SK-N-SH (cell line): ENCODE data around the gene TCF12. TPM values are rescaled to one million over a fixed set of nuclear protein-coding genes. Genes with fewer than 3 reads are reported as not detected.

Source experiments
- CTCF ChIA-PET: fragments of 300-600, 350-600 bp; formaldehyde crosslinking; extraction: SDS; loops from one replicate; lab custom pipeline; 2021; lab: Yijun Ruan, JAX
- POLR2A ChIA-PET: fragments of 350-600 bp; sonication (Branson Sonifier 250); formaldehyde crosslinking; extraction: SDS; loops from one replicate; lab custom pipeline; 2020; ENCODE audit warnings: antibody characterized with exemption, inconsistent platforms; lab: Yijun Ruan, JAX
- DNase-seq: peaks from one replicate; pipeline ENCODE4 v3.0.0; 2012
- H2AFZ ChIP-seq: fragments of 200-600 bp; sonication (generic); 2 replicates; pipeline ENCODE4 v1.8.1; 2016; ENCODE audit warnings: antibody characterized with exemption, mild to moderate bottlenecking, low read depth
- H3F3A ChIP-seq: fragments of 200-600 bp; sonication (generic); replicated peaks from 2 replicates; pipeline ENCODE3; 2016; ENCODE audit warnings: antibody characterized with exemption, mild to moderate bottlenecking; ENCODE audit not compliant: insufficient read depth
- H3K27ac ChIP-seq, 2 experiments: fragments of 200-500 bp in 1 of 2; fragments of 200-600 bp in 1 of 2; sonication (Bioruptor generic) in 1 of 2; sonication (generic), shearing (Covaris generic) in 1 of 2; 2 replicates each; pipeline versions ENCODE4 v1.5.1 to v1.6.1; 2014 to 2016; ENCODE audit warnings: low read depth in 2 of 2, inconsistent platforms in 1 of 2, low read length in 1 of 2, mild to moderate bottlenecking in 1 of 2, mixed read lengths in 1 of 2
- H3K27me3 ChIP-seq: fragments of 200-600 bp; sonication (generic), shearing (Covaris generic); 2 replicates; pipeline ENCODE4 v1.6.1; 2016; ENCODE audit warnings: mixed run types; ENCODE audit not compliant: insufficient read depth
- H3K36me3 ChIP-seq, 2 experiments: fragments of 200-500 bp in 1 of 2; fragments of 200-600 bp in 1 of 2; sonication (Bioruptor generic) in 1 of 2; sonication (generic) in 1 of 2; replicated peaks in 1 of 2; 2 replicates each; pipeline versions ENCODE3 to v1.5.1; 2014 to 2016; ENCODE audit warnings: low read length in 1 of 2, mild to moderate bottlenecking in 1 of 2; ENCODE audit not compliant: insufficient read depth in 2 of 2, control insufficient read depth in 1 of 2
- H3K4me1 ChIP-seq, 2 experiments: fragments of 200-500 bp in 1 of 2; fragments of 200-600 bp in 1 of 2; sonication (Bioruptor generic) in 1 of 2; sonication (generic), shearing (Covaris generic) in 1 of 2; 2 replicates each; pipeline versions ENCODE4 v1.5.1 to v1.6.1; 2014 to 2016; ENCODE audit warnings: low read depth in 1 of 2, low read length in 1 of 2, mixed run types in 1 of 2; ENCODE audit not compliant: insufficient read depth in 2 of 2, control insufficient read depth in 1 of 2
- H3K4me2 ChIP-seq: fragments of 200-600 bp; sonication (generic), shearing (Covaris generic); 2 replicates; pipeline ENCODE4 v1.6.1; 2017; ENCODE audit warnings: mixed run types
- H3K4me3 ChIP-seq, 2 experiments: fragments of 200-500 bp in 1 of 2; fragments of 200-600 bp in 1 of 2; sonication (Bioruptor generic) in 1 of 2; sonication (generic), shearing (Covaris generic) in 1 of 2; 2 replicates each; pipeline versions ENCODE4 v1.5.1 to v1.8.1; 2014 to 2016; ENCODE audit warnings: low read depth in 2 of 2, inconsistent platforms in 1 of 2, low read length in 1 of 2, mild to moderate bottlenecking in 1 of 2, mixed read lengths in 1 of 2, moderate library complexity in 1 of 2
- H3K79me2 ChIP-seq: fragments of 200-600 bp; sonication (generic); 2 replicates; pipeline ENCODE4 v1.8.1; 2017; ENCODE audit warnings: mild to moderate bottlenecking; ENCODE audit not compliant: insufficient read depth
- H3K9ac ChIP-seq: fragments of 200-600 bp; sonication (generic); 2 replicates; pipeline ENCODE4 v1.6.1; 2017; ENCODE audit warnings: mixed run types
- H3K9me2 ChIP-seq: fragments of 200-600 bp; sonication (generic); 2 replicates; pipeline ENCODE4 v1.6.1; 2017; ENCODE audit warnings: mixed run types
- H3K9me3 ChIP-seq: fragments of 200-600 bp; sonication (generic); 2 replicates; pipeline ENCODE4 v1.6.1; 2017; ENCODE audit warnings: mixed run types, mild to moderate bottlenecking, moderate library complexity
- H4K20me1 ChIP-seq: fragments of 200-600 bp; sonication (generic); 2 replicates; pipeline ENCODE4 v1.6.1; 2017; ENCODE audit warnings: mild to moderate bottlenecking, mixed run types; ENCODE audit not compliant: insufficient read depth
- CHD2 ChIP-seq: fragments of 150-350 bp; IDR thresholded peaks from 2 replicates; pipeline ENCODE4 v1.6.1; 2018; ENCODE audit warnings: low read length; ENCODE audit not compliant: partially characterized antibody
- CTCF ChIP-seq: fragments of 200-600 bp; sonication (generic); IDR thresholded peaks from 2 replicates; pipeline ENCODE4 v1.6.1; 2017; ENCODE audit warnings: antibody characterized with exemption, mild to moderate bottlenecking, moderate library complexity
- ELF1 ChIP-seq: IDR thresholded peaks from 2 replicates; pipeline ENCODE4 v1.4.0; 2012
- EP300 ChIP-seq, 2 experiments: IDR thresholded peaks; 2 replicates each; pipeline versions ENCODE4 v1.4.0 to v1.6.1; 2012; ENCODE audit warnings: borderline replicate concordance in 1 of 2, low read depth in 1 of 2, low read length in 1 of 2
- FOSL2 ChIP-seq: IDR thresholded peaks from 2 replicates; pipeline ENCODE4 v1.4.0; 2012; ENCODE audit warnings: low read depth, mild to moderate bottlenecking, moderate library complexity, borderline replicate concordance
- FOXM1 ChIP-seq: IDR thresholded peaks from 2 replicates; pipeline ENCODE4 v1.4.0; 2012; ENCODE audit warnings: low read depth, mild to moderate bottlenecking
- GATA2 ChIP-seq: sonication (generic); formaldehyde crosslinking; IDR thresholded peaks from 2 replicates; pipeline ENCODE4 v1.5.0; 2020; ENCODE audit warnings: mild to moderate bottlenecking, missing genetic modification reagents
- NRF1 ChIP-seq: IDR thresholded peaks from 2 replicates; pipeline ENCODE4 v1.6.1; 2012; ENCODE audit warnings: low read depth, mild to moderate bottlenecking, low read length
- RCOR1 ChIP-seq: fragments of 150-350 bp; IDR thresholded peaks from 2 replicates; pipeline ENCODE4 v1.6.1; 2017; ENCODE audit warnings: antibody characterized with exemption, low read length
- REST ChIP-seq: IDR thresholded peaks from 2 replicates; pipeline ENCODE4 v1.6.1; 2012; ENCODE audit warnings: mild to moderate bottlenecking, low read depth, low read length, moderate library complexity
- RXRA ChIP-seq: IDR thresholded peaks from 2 replicates; pipeline ENCODE4 v1.4.0; 2012; ENCODE audit warnings: low read depth, mild to moderate bottlenecking, borderline replicate concordance
- SIN3A ChIP-seq: IDR thresholded peaks from 2 replicates; pipeline ENCODE4 v1.6.1; 2012; ENCODE audit warnings: low read depth, mild to moderate bottlenecking, low read length, moderate library complexity, borderline replicate concordance
- TAF1 ChIP-seq: IDR thresholded peaks from 2 replicates; pipeline ENCODE4 v1.6.1; 2012; ENCODE audit warnings: low read depth, mild to moderate bottlenecking, low read length, moderate library complexity, borderline replicate concordance
- USF1 ChIP-seq: IDR thresholded peaks from 2 replicates; pipeline ENCODE4 v1.4.0; 2012; ENCODE audit warnings: low read depth, borderline replicate concordance
- USF2 ChIP-seq: fragments of 150-350 bp; IDR thresholded peaks from 2 replicates; pipeline ENCODE4 v1.6.1; 2017; ENCODE audit warnings: antibody characterized with exemption, low read length, low read depth, borderline replicate concordance
- YY1 ChIP-seq: IDR thresholded peaks from 2 replicates; pipeline ENCODE4 v1.4.0; 2012; ENCODE audit warnings: low read depth, mild to moderate bottlenecking
- ZBTB33 ChIP-seq: IDR thresholded peaks from 2 replicates; pipeline ENCODE4 v1.4.0; 2012; ENCODE audit warnings: low read depth, borderline replicate concordance
- WGBS: methylation state at CpG from one replicate; pipeline ENCODE4 v1.1.6; 2017; ENCODE audit warnings: low lambda C conversion rate; 5-methylcytosine and 5-hydroxymethylcytosine counted together
- polyA plus RNA-seq, 3 experiments: library from polyadenylated mRNA; depleted of rRNA; stranded (reverse); fragments of >200 nt; gene quantifications; 2 replicates each; pipeline ENCODE4 v1.2.3, GENCODE V29; 2012

The TCF12 gene
- polyA plus RNA-seq, 1 of the 3 experiments (the other 2 are of a cell fraction), result 49.6 TPM

GRCh38 chr15:57061696-57062095 lies 143.3 kb downstream of the TCF12 start:
- Histone ChIP-seq H3K9ac (peak overlapping the region; percentile 56; the same call in 1 of the 2 replicates), H3K4me2 (no peak overlapping the region; the same call in 1 of the 2 replicates), H3K9me2 (no peaks in the 10 kb centered on the region)
- POLR2A ChIA-PET, result no interaction called here
- no peak for TF ChIP-seq RCOR1
- no peak for TF ChIP-seq USF1
- no peak for TF ChIP-seq RXRA
- no peak for TF ChIP-seq EP300 (IDR thresholded peaks at IDR 0.05; ENCODE audit: borderline replicate concordance in 1 of 2, low read depth in 1 of 2, low read length in 1 of 2)
- no peak for TF ChIP-seq FOSL2
- no peak for TF ChIP-seq CTCF
- no peak for TF ChIP-seq GATA2 (CRISPR knock-in tag)
- no peak for TF ChIP-seq FOXM1
- TF ChIP-seq, all 33 proteins: peak for 0
- Histone ChIP-seq H3K4me1 (peaks cover 0 to 51% of the 10 kb centered on the region in 2 experiments; a peak in 3 of 4 replicates), H4K20me1 (peaks cover 4% of the 10 kb centered on the region; the same call in 1 of the 2 replicates), H3K27ac (peak overlapping the region in 1 of 2 experiments; percentile 91; a peak in 2 of 4 replicates), H3K36me3 (peaks cover 0 to 13% of the 10 kb centered on the region in 2 experiments), H3K27me3 (no peaks in the 10 kb centered on the region), H3K9me3 (no peaks in the 10 kb centered on the region), H3K4me3 (no peak overlapping the region; a peak in 1 of 4 replicates), H3K79me2 (peaks cover 81% of the 10 kb centered on the region), H3F3A (peaks cover 41% of the 10 kb centered on the region), H2AFZ (no peak overlapping the region)
- CTCF ChIA-PET, result no interaction called here
- 93% methylated on average over 2 of the region's 2 CpGs for WGBS
- no peak for DNase-seq

- Histone ChIP-seq H3F3A (peaks cover 32% of the 10 kb centered on the region), H3K4me1 (peaks cover 0 to 32% of the 10 kb centered on the region in 2 experiments; a peak in 3 of 4 replicates), H3K4me3 (no peak overlapping the region), H3K27me3 (no peaks in the 10 kb centered on the region), H3K27ac (no peak overlapping the region), H3K9me3 (no peaks in the 10 kb centered on the region), H3K9ac (no peak overlapping the region), H3K9me2 (no peaks in the 10 kb centered on the region), H3K36me3 (peaks cover 0 to 13% of the 10 kb centered on the region in 2 experiments), H4K20me1 (peaks cover 4% of the 10 kb centered on the region; the same call in 1 of the 2 replicates), H3K79me2 (peaks cover 73% of the 10 kb centered on the region), H2AFZ (no peak overlapping the region), H3K4me2 (no peak overlapping the region)
- POLR2A ChIA-PET, result no interaction called here
- DNase-seq, result no peak
- CTCF ChIA-PET, result interaction anchor here (0.7 kb wide), 1 partner anchor 149 kb away, joined by 3 read pairs; no protein-coding TSS in a partner anchor
- TF ChIP-seq GATA2 (CRISPR knock-in tag), result no peak
- TF ChIP-seq EP300 (IDR thresholded peaks at IDR 0.05; ENCODE audit: borderline replicate concordance in 1 of 2, low read depth in 1 of 2, low read length in 1 of 2), result no peak
- no peak for TF ChIP-seq REST
- TF ChIP-seq ELF1, result no peak
- TF ChIP-seq CHD2, result no peak
- no peak for TF ChIP-seq FOSL2
- no peak for TF ChIP-seq RXRA
- no peak for TF ChIP-seq ZBTB33
- no peak for TF ChIP-seq SIN3A
- no peak for TF ChIP-seq YY1
- no peak for TF ChIP-seq USF2
- TF ChIP-seq NRF1, result no peak
- no peak for TF ChIP-seq TAF1
Observed at GRCh38 chr15:57064033-57064432, 145.6 kb downstream of the TCF12 start.
